ENCODE measurements around the gene CPED1.
"Not testable (repeated sequence)": the region's sequence is repeated elsewhere in the genome, so short reads cannot be mapped to it uniquely, and the experiment has no call there.

CPED1 gene

GRCh38 chr7:121020989-121021969, 32.8 kb downstream of the CPED1 start:
- no peak for DNase-seq

GRCh38 chr7:121023194-121023593, 34.7 kb downstream of the CPED1 start:
- DNase-seq: no peak

GRCh38 chr7:121023683-121024511, 35.4 kb downstream of the CPED1 start:
- DNase-seq: no peak

- DNase-seq: no peak
Observed at GRCh38 chr7:121024611-121025010, 36.1 kb downstream of the CPED1 start.

GRCh38 chr7:121026159-121026558, 37.6 kb downstream of the CPED1 start:
- DNase-seq: no peak

GRCh38 chr7:121026577-121027111, 38.1 kb downstream of the CPED1 start:
- DNase-seq: no peak

GRCh38 chr7:121027761-121028669, 39.5 kb downstream of the CPED1 start:
- DNase-seq: no peak

- no peak for DNase-seq
Observed at GRCh38 chr7:121029302-121029701, 40.8 kb downstream of the CPED1 start.

GRCh38 chr7:121030308-121030707, 41.8 kb downstream of the CPED1 start:
- DNase-seq: no peak

GRCh38 chr7:121032645-121033460, 44.3 kb downstream of the CPED1 start:
- peak in 1 of 2 donors; percentile 22 for DNase-seq

GRCh38 chr7:121034929-121035328, 46.4 kb downstream of the CPED1 start:
- DNase-seq: no peak

- DNase-seq: not testable (repeated sequence)
Observed at GRCh38 chr7:121036776-121037175, 48.3 kb downstream of the CPED1 start.

- not testable (repeated sequence) for DNase-seq
Observed at GRCh38 chr7:121037329-121037728, 48.8 kb downstream of the CPED1 start.

- DNase-seq: peak in 1 of 2 donors; percentile 75
Observed at GRCh38 chr7:121037957-121038716, 49.6 kb downstream of the CPED1 start.

GRCh38 chr7:121038717-121039509, 50.4 kb downstream of the CPED1 start:
- no peak for DNase-seq

- no peak for DNase-seq
Observed at GRCh38 chr7:121039510-121039822, 51.0 kb downstream of the CPED1 start.

GRCh38 chr7:121039994-121040393, 51.5 kb downstream of the CPED1 start:
- no peak for DNase-seq

- DNase-seq: no peak
Observed at GRCh38 chr7:121041516-121042148, 53.1 kb downstream of the CPED1 start.

GRCh38 chr7:121042195-121042594, 53.7 kb downstream of the CPED1 start:
- no peak for DNase-seq
